SK-N-SH (cell line): ENCODE measurements around the gene LDLRAP1. TPM values are rescaled to one million over a fixed set of nuclear protein-coding genes. Genes with fewer than 3 reads are reported as not detected.

Experiments used
- CTCF ChIA-PET: fragments of 300-600, 350-600 bp; formaldehyde crosslinking; extraction: SDS; loops from one replicate; lab custom pipeline; 2021; lab: Yijun Ruan, JAX
- POLR2A ChIA-PET: fragments of 350-600 bp; sonication (Branson Sonifier 250); formaldehyde crosslinking; extraction: SDS; loops from one replicate; lab custom pipeline; 2020; ENCODE audit warnings: antibody characterized with exemption, inconsistent platforms; lab: Yijun Ruan, JAX
- DNase-seq: peaks from one replicate; pipeline ENCODE4 v3.0.0; 2012
- H2AFZ ChIP-seq: fragments of 200-600 bp; sonication (generic); 2 replicates; pipeline ENCODE4 v1.8.1; 2016; ENCODE audit warnings: antibody characterized with exemption, mild to moderate bottlenecking, low read depth
- H3F3A ChIP-seq: fragments of 200-600 bp; sonication (generic); replicated peaks from 2 replicates; pipeline ENCODE3; 2016; ENCODE audit warnings: antibody characterized with exemption, mild to moderate bottlenecking; ENCODE audit not compliant: insufficient read depth
- H3K27ac ChIP-seq, 2 experiments: fragments of 200-500 bp in 1 of 2; fragments of 200-600 bp in 1 of 2; sonication (Bioruptor generic) in 1 of 2; sonication (generic), shearing (Covaris generic) in 1 of 2; 2 replicates each; pipeline versions ENCODE4 v1.5.1 to v1.6.1; 2014 to 2016; ENCODE audit warnings: low read depth in 2 of 2, inconsistent platforms in 1 of 2, low read length in 1 of 2, mild to moderate bottlenecking in 1 of 2, mixed read lengths in 1 of 2
- H3K27me3 ChIP-seq: fragments of 200-600 bp; sonication (generic), shearing (Covaris generic); 2 replicates; pipeline ENCODE4 v1.6.1; 2016; ENCODE audit warnings: mixed run types; ENCODE audit not compliant: insufficient read depth
- H3K36me3 ChIP-seq, 2 experiments: fragments of 200-500 bp in 1 of 2; fragments of 200-600 bp in 1 of 2; sonication (Bioruptor generic) in 1 of 2; sonication (generic) in 1 of 2; replicated peaks in 1 of 2; 2 replicates each; pipeline versions ENCODE3 to v1.5.1; 2014 to 2016; ENCODE audit warnings: low read length in 1 of 2, mild to moderate bottlenecking in 1 of 2; ENCODE audit not compliant: insufficient read depth in 2 of 2, control insufficient read depth in 1 of 2
- H3K4me1 ChIP-seq, 2 experiments: fragments of 200-500 bp in 1 of 2; fragments of 200-600 bp in 1 of 2; sonication (Bioruptor generic) in 1 of 2; sonication (generic), shearing (Covaris generic) in 1 of 2; 2 replicates each; pipeline versions ENCODE4 v1.5.1 to v1.6.1; 2014 to 2016; ENCODE audit warnings: low read depth in 1 of 2, low read length in 1 of 2, mixed run types in 1 of 2; ENCODE audit not compliant: insufficient read depth in 2 of 2, control insufficient read depth in 1 of 2
- H3K4me2 ChIP-seq: fragments of 200-600 bp; sonication (generic), shearing (Covaris generic); 2 replicates; pipeline ENCODE4 v1.6.1; 2017; ENCODE audit warnings: mixed run types
- H3K4me3 ChIP-seq, 2 experiments: fragments of 200-500 bp in 1 of 2; fragments of 200-600 bp in 1 of 2; sonication (Bioruptor generic) in 1 of 2; sonication (generic), shearing (Covaris generic) in 1 of 2; 2 replicates each; pipeline versions ENCODE4 v1.5.1 to v1.8.1; 2014 to 2016; ENCODE audit warnings: low read depth in 2 of 2, inconsistent platforms in 1 of 2, low read length in 1 of 2, mild to moderate bottlenecking in 1 of 2, mixed read lengths in 1 of 2, moderate library complexity in 1 of 2
- H3K79me2 ChIP-seq: fragments of 200-600 bp; sonication (generic); 2 replicates; pipeline ENCODE4 v1.8.1; 2017; ENCODE audit warnings: mild to moderate bottlenecking; ENCODE audit not compliant: insufficient read depth
- H3K9ac ChIP-seq: fragments of 200-600 bp; sonication (generic); 2 replicates; pipeline ENCODE4 v1.6.1; 2017; ENCODE audit warnings: mixed run types
- H3K9me2 ChIP-seq: fragments of 200-600 bp; sonication (generic); 2 replicates; pipeline ENCODE4 v1.6.1; 2017; ENCODE audit warnings: mixed run types
- H3K9me3 ChIP-seq: fragments of 200-600 bp; sonication (generic); 2 replicates; pipeline ENCODE4 v1.6.1; 2017; ENCODE audit warnings: mixed run types, mild to moderate bottlenecking, moderate library complexity
- H4K20me1 ChIP-seq: fragments of 200-600 bp; sonication (generic); 2 replicates; pipeline ENCODE4 v1.6.1; 2017; ENCODE audit warnings: mild to moderate bottlenecking, mixed run types; ENCODE audit not compliant: insufficient read depth
- MEF2A ChIP-seq: IDR thresholded peaks from 2 replicates; pipeline ENCODE4 v1.4.0; 2012; ENCODE audit warnings: low read depth, borderline replicate concordance
- MXI1 ChIP-seq: IDR thresholded peaks from 2 replicates; pipeline ENCODE4 v1.6.1; 2012; ENCODE audit warnings: mild to moderate bottlenecking, low read depth, low read length, improper control_type of control experiment
- NRF1 ChIP-seq: IDR thresholded peaks from 2 replicates; pipeline ENCODE4 v1.6.1; 2012; ENCODE audit warnings: low read depth, mild to moderate bottlenecking, low read length
- RCOR1 ChIP-seq: fragments of 150-350 bp; IDR thresholded peaks from 2 replicates; pipeline ENCODE4 v1.6.1; 2017; ENCODE audit warnings: antibody characterized with exemption, low read length
- RFX5 ChIP-seq: IDR thresholded peaks from 2 replicates; pipeline ENCODE4 v1.6.1; 2012; ENCODE audit warnings: mild to moderate bottlenecking, improper control_type of control experiment, low read length
- SIN3A ChIP-seq: IDR thresholded peaks from 2 replicates; pipeline ENCODE4 v1.6.1; 2012; ENCODE audit warnings: low read depth, mild to moderate bottlenecking, low read length, moderate library complexity, borderline replicate concordance
- SMC3 ChIP-seq: IDR thresholded peaks from 2 replicates; pipeline ENCODE4 v1.6.1; 2012; ENCODE audit warnings: low read depth, low read length, improper control_type of control experiment
- TAF1 ChIP-seq: IDR thresholded peaks from 2 replicates; pipeline ENCODE4 v1.6.1; 2012; ENCODE audit warnings: low read depth, mild to moderate bottlenecking, low read length, moderate library complexity, borderline replicate concordance
- TCF12 ChIP-seq: IDR thresholded peaks from 2 replicates; pipeline ENCODE4 v1.4.0; 2012
- YY1 ChIP-seq: IDR thresholded peaks from 2 replicates; pipeline ENCODE4 v1.4.0; 2012; ENCODE audit warnings: low read depth, mild to moderate bottlenecking
- WGBS: methylation state at CpG from one replicate; pipeline ENCODE4 v1.1.6; 2017; ENCODE audit warnings: low lambda C conversion rate; 5-methylcytosine and 5-hydroxymethylcytosine counted together
- polyA plus RNA-seq, 3 experiments: library from polyadenylated mRNA; depleted of rRNA; stranded (reverse); fragments of >200 nt; gene quantifications; 2 replicates each; pipeline ENCODE4 v1.2.3, GENCODE V29; 2012
- TF ChIP-seq, protein P1 (sequence below): IDR thresholded peaks from 2 replicates; pipeline ENCODE4 v1.4.0; 2012; ENCODE audit warnings: low read depth, borderline replicate concordance
- TF ChIP-seq, protein P2 (sequence below): fragments of 150-350 bp; IDR thresholded peaks from 2 replicates; pipeline ENCODE4 v1.6.1; 2017; ENCODE audit warnings: antibody characterized with exemption, low read length, low read depth, borderline replicate concordance

Gene LDLRAP1
- polyA plus RNA-seq, 1 of the 3 experiments (the other 2 are of a cell fraction) = 19.1 TPM

DNA sequence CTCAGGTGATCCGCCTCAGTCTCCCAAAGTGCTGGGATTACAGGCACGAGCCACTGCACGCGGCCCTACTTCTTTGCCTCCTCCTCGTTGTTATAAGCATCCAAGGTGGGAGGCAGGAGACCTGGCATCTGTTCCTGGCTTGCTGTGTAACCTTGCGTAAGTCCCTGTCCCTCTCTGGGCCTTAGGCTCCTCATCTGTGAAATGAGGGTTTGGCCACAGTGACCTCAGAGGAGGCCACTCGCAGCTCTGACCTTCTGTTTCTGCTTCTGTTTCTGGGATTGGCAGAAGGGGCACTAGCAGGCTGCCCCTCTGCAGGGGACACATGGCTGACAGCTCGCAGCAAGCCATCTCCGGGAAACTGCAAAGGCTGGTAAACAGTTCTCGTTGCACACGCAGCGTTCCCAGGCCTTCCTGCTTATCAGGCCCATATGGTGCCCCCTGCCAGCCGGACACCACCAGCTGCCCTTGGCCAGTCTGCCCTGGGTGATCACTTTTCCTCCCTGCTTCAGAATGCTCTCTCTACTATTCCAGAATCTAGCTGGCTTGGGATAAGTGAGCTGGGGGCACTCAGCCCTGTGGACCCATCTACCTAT lies 2.6 kb upstream of the LDLRAP1 start:
- no peak overlapping the region for H3K4me2 ChIP-seq
- peak; percentile 74 for DNase-seq
- no peak overlapping the region for H3K4me3 ChIP-seq
- H3K9ac ChIP-seq = no peak overlapping the region
- peaks cover 6 to 26% of the 10 kb centered on the region in 2 experiments; a peak in 2 of 4 replicates for H3K4me1 ChIP-seq
- peaks cover 18% of the 10 kb centered on the region; the same call in 1 of the 2 replicates for H3K79me2 ChIP-seq
- no peak overlapping the region for H2AFZ ChIP-seq
- ChIA-PET POLR2A (no interaction called here), CTCF (interaction anchor here (1.0 to 1.7 kb wide), 2 partner anchors 12 to 20 kb away, joined by 3 to 6 read pairs; no protein-coding TSS in a partner anchor)
- H3K27ac ChIP-seq = peak overlapping the region in 1 of 2 experiments; percentile 39; a peak in 1 of 4 replicates
- TF ChIP-seq MXI1 (peak; percentile 89), RFX5 (no peak)
- peaks cover 8% of the 10 kb centered on the region; the same call in 1 of the 2 replicates for H4K20me1 ChIP-seq
- no peaks in the 10 kb centered on the region for H3K36me3 ChIP-seq
- no peaks in the 10 kb centered on the region for H3K27me3 ChIP-seq
- H3K9me3 ChIP-seq = no peaks in the 10 kb centered on the region
- H3F3A ChIP-seq = no peaks in the 10 kb centered on the region
- 92% methylated on average over 9 of the region's 13 CpGs for WGBS
- no peaks in the 10 kb centered on the region for H3K9me2 ChIP-seq

GRCh38 chr1:25541425-25541824 lies 2.0 kb upstream of the LDLRAP1 start:
- no peaks in the 10 kb centered on the region for H3K36me3 ChIP-seq
- POLR2A ChIA-PET = no interaction called here
- H3K27me3 ChIP-seq = no peaks in the 10 kb centered on the region
- 44% methylated on average over 1 of the region's 1 CpG for WGBS
- H3K9me2 ChIP-seq = no peaks in the 10 kb centered on the region
- no peaks in the 10 kb centered on the region for H3F3A ChIP-seq
- H3K79me2 ChIP-seq = peaks cover 23% of the 10 kb centered on the region; the same call in 1 of the 2 replicates
- no peak for DNase-seq
- no peaks in the 10 kb centered on the region for H3K9me3 ChIP-seq
- peaks cover 14% of the 10 kb centered on the region; the same call in 1 of the 2 replicates for H4K20me1 ChIP-seq
- TF ChIP-seq YY1 (no peak), TAF1 (no peak), NRF1 (no peak), MEF2A (no peak), RCOR1 (no peak), TCF12 (no peak), SIN3A (no peak), SMC3 (no peak)
- TF ChIP-seq, protein P1, sequence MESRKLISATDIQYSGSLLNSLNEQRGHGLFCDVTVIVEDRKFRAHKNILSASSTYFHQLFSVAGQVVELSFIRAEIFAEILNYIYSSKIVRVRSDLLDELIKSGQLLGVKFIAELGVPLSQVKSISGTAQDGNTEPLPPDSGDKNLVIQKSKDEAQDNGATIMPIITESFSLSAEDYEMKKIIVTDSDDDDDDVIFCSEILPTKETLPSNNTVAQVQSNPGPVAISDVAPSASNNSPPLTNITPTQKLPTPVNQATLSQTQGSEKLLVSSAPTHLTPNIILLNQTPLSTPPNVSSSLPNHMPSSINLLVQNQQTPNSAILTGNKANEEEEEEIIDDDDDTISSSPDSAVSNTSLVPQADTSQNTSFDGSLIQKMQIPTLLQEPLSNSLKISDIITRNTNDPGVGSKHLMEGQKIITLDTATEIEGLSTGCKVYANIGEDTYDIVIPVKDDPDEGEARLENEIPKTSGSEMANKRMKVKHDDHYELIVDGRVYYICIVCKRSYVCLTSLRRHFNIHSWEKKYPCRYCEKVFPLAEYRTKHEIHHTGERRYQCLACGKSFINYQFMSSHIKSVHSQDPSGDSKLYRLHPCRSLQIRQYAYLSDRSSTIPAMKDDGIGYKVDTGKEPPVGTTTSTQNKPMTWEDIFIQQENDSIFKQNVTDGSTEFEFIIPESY = no peak
- TF ChIP-seq, protein P2, sequence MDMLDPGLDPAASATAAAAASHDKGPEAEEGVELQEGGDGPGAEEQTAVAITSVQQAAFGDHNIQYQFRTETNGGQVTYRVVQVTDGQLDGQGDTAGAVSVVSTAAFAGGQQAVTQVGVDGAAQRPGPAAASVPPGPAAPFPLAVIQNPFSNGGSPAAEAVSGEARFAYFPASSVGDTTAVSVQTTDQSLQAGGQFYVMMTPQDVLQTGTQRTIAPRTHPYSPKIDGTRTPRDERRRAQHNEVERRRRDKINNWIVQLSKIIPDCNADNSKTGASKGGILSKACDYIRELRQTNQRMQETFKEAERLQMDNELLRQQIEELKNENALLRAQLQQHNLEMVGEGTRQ = no peak
- no peak overlapping the region for H2AFZ ChIP-seq
- H3K4me3 ChIP-seq = no peak overlapping the region
- peaks cover 6 to 26% of the 10 kb centered on the region in 2 experiments; a peak in 2 of 4 replicates for H3K4me1 ChIP-seq
- CTCF ChIA-PET = interaction anchor here (1.7 kb wide), 1 partner anchor 21 kb away, joined by 6 read pairs; no protein-coding TSS in a partner anchor
- no peak overlapping the region for H3K4me2 ChIP-seq
- H3K27ac ChIP-seq = peak overlapping the region in 1 of 2 experiments; percentile 39; a peak in 1 of 4 replicates
- no peak overlapping the region for H3K9ac ChIP-seq
